ENCODE measurements around the gene CRYGD. TPM values are rescaled to one million over a fixed set of nuclear protein-coding genes. Genes with fewer than 3 reads are reported as not detected.
A peak's percentile ranks its signal among the peaks of the same experiment; 100 is the strongest.

The CRYGD gene
- total and polyA plus RNA-seq, 2 of the 4 experiments (the other 2 are of a cell fraction): not detected

DNA sequence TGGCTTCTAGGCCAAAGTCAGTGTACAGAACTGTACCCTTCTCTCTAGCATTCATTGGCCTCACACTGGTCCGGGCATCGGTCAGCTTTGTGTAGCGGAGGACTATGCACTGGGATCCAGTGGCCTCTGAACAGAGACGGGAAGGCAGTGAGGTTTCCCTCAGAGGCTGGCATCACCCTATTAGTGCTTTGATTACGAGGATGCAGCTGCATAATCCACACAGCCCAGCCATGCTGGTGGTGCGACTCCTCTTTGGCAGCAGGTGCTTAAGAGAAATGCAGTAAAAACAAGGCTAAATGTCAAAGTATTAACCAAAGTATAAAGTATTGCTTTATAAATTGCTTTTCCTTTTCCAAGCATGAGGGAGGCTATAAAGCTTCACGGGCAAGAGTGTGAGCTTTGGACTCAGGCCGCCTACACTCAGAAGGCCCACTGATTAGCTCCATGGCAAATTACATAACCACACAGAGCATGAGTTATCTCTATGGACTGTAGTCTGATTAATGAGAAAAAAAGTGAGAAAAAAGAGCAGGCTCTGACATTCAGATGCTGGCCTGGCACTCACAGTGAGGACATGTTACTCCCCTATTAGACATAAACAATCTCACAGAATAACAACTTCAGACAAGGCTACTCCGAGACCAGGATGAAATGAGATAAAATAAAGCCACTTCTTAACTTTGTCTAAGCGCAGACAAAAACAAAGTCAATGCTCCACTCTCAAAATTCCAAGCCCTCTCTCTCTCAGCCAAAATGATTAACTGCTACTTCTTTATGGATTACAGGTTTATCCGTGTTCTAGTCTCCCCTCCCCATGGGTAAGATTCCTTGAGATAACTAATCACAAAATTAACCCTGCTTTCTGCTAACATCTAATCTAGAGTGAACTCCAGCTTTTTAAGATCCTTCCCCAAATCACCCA is 11.7 kb upstream of the CRYGD start (continued):
- TF ChIP-seq MAFK (IDR thresholded peaks at IDR 0.05; ENCODE audit: low read depth, low read length): no peak

DNA sequence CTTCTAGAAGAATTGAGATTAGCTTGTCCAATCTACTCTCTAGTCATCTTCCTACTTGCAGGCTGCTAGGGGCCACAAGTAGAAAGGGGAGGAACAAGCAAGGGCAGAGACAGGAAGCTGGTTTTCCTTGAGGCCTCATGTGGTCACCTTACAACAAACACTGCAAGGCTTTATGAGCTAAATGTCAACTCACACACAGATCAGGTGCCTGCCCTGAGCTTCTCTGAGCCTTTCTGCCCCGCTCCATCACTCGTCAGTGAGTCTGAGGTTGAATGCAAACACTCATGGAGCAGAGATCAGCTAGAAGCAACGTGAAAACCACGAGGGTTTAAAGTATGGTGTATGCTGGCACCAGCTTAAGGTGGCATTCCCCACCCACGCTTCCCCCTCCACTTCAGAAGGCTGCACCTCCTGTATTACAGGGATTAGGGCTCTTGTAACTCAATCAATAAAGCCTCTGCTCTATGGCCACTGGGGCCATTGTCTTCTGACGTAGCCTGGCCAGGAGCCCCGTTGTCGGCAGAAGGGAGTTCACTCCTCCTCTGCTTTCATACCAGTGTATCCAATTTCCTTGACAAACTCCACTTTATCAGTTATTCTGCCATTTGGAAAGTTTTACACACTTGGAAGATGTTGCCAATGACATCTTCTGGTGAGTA is 10.7 kb upstream of the CRYGD start:
- peak overlapping the region; percentile 63 for H2AFZ ChIP-seq (replicated peaks; ENCODE audit: low read length, poor library complexity)
- no peaks in the 10 kb centered on the region for H4K20me1 ChIP-seq (ENCODE audit: insufficient read depth, low read length)
- ATAC-seq (ENCODE audit: low read depth): no peak
- no peak overlapping the region for H4K5ac ChIP-seq (ENCODE audit: low read depth, low read length)
- no peak overlapping the region for H3K4me2 ChIP-seq (ENCODE audit: low read depth, low read length)
- no peak overlapping the region for H2AK9ac ChIP-seq (replicated peaks; ENCODE audit: low read depth, low read length, poor library complexity)
- H3K18ac ChIP-seq (ENCODE audit: low read depth, low read length): no peak overlapping the region
- H2BK20ac ChIP-seq (ENCODE audit: low read depth, low read length): no peak overlapping the region
- no peaks in the 10 kb centered on the region for H3K79me1 ChIP-seq (ENCODE audit: low read depth in 1 of 2, low read length in 2 of 2)
- no peak overlapping the region for H3K4ac ChIP-seq (ENCODE audit: low read depth, low read length)
- no peak overlapping the region for H2BK15ac ChIP-seq (ENCODE audit: low read depth, low read length)
- no peaks in the 10 kb centered on the region for H3K27me3 ChIP-seq (ENCODE audit: control insufficient read depth, insufficient read depth, low read length)
- no peak overlapping the region for H3K56ac ChIP-seq (ENCODE audit: extremely low read depth, insufficient read depth, low read length)
- dilution Hi-C loops (cut with HindIII; ENCODE audit: low sequenced_read_pairs, unreplicated experiment): no loop called here
- no peak overlapping the region for H4K8ac ChIP-seq (ENCODE audit: low read depth in 2 of 2, low read length in 2 of 2)
- no peak for DNase-seq
- H2BK5ac ChIP-seq (ENCODE audit: low read depth, low read length, poor library complexity, severe bottlenecking): no peak overlapping the region
- intact Hi-C loops (cut with micrococcal nuclease): no loop called here
- no peaks in the 10 kb centered on the region for H3K36me3 ChIP-seq (ENCODE audit: control insufficient read depth, insufficient read depth, low read length)
- H3K23ac ChIP-seq (ENCODE audit: low read depth, low read length): no peak overlapping the region
- WGBS, 2 experiments (ENCODE audit: extremely low coverage in 2 of 2, insufficient read length in 1 of 2): no CpG with 5 or more reads among the region's 8 CpGs
- H3K27ac ChIP-seq (ENCODE audit: insufficient read depth, low read length): no peak overlapping the region
- H2AK5ac ChIP-seq (ENCODE audit: low read depth, low read length): no peak overlapping the region
- no TSS peak for BruUV-seq (replicated peaks)
- TF ChIP-seq SMC3 (IDR thresholded peaks at IDR 0.05; ENCODE audit: low read depth, low read length): no peak
- TF ChIP-seq RCOR1 (IDR thresholded peaks at IDR 0.05; ENCODE audit: insufficient replicate concordance, low read length): no peak
- TF ChIP-seq MAFK (IDR thresholded peaks at IDR 0.05; ENCODE audit: low read depth, low read length): no peak
- TF ChIP-seq RFX5 (IDR thresholded peaks at IDR 0.05; ENCODE audit: low read depth, low read length): no peak
- no peak for TF ChIP-seq RAD21 (IDR thresholded peaks at IDR 0.05; ENCODE audit: low read length)
- no peak for TF ChIP-seq MXI1 (IDR thresholded peaks at IDR 0.05; ENCODE audit: borderline replicate concordance, low read depth, low read length)
- TF ChIP-seq, protein P1, sequence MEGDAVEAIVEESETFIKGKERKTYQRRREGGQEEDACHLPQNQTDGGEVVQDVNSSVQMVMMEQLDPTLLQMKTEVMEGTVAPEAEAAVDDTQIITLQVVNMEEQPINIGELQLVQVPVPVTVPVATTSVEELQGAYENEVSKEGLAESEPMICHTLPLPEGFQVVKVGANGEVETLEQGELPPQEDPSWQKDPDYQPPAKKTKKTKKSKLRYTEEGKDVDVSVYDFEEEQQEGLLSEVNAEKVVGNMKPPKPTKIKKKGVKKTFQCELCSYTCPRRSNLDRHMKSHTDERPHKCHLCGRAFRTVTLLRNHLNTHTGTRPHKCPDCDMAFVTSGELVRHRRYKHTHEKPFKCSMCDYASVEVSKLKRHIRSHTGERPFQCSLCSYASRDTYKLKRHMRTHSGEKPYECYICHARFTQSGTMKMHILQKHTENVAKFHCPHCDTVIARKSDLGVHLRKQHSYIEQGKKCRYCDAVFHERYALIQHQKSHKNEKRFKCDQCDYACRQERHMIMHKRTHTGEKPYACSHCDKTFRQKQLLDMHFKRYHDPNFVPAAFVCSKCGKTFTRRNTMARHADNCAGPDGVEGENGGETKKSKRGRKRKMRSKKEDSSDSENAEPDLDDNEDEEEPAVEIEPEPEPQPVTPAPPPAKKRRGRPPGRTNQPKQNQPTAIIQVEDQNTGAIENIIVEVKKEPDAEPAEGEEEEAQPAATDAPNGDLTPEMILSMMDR (conservative IDR thresholded peaks at IDR 0.05; ENCODE audit: low read depth, low read length): no peak
- TF ChIP-seq, protein P2, sequence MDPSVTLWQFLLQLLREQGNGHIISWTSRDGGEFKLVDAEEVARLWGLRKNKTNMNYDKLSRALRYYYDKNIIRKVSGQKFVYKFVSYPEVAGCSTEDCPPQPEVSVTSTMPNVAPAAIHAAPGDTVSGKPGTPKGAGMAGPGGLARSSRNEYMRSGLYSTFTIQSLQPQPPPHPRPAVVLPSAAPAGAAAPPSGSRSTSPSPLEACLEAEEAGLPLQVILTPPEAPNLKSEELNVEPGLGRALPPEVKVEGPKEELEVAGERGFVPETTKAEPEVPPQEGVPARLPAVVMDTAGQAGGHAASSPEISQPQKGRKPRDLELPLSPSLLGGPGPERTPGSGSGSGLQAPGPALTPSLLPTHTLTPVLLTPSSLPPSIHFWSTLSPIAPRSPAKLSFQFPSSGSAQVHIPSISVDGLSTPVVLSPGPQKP (IDR thresholded peaks at IDR 0.05; ENCODE audit: borderline replicate concordance, low read depth, low read length): no peak
- in situ Hi-C loops (cut with MboI; ENCODE audit: low sequenced_read_pairs): no loop called here
- H4K91ac ChIP-seq (ENCODE audit: insufficient read depth, low read depth, low read length): no peak overlapping the region
- H3K9ac ChIP-seq (ENCODE audit: low read depth, low read length): no peak overlapping the region
- no peak overlapping the region for H3K14ac ChIP-seq (replicated peaks; ENCODE audit: low read depth, low read length)
- ChIA-PET POLR2A (ENCODE audit: unreplicated experiment) (no interaction called here), CTCF (no interaction called here)
- no peaks in the 10 kb centered on the region for H3K9me1 ChIP-seq (ENCODE audit: insufficient read depth, low read length)
- H3K4me3 ChIP-seq (ENCODE audit: insufficient read depth, low read depth, low read length): no peak overlapping the region
- no peak overlapping the region for H2BK120ac ChIP-seq (ENCODE audit: low read depth, low read length)
- H3K4me1 ChIP-seq (ENCODE audit: control insufficient read depth, insufficient read depth, low read length): no peaks in the 10 kb centered on the region
- H3K9me3 ChIP-seq (ENCODE audit: control insufficient read depth, insufficient read depth, low read length): no peaks in the 10 kb centered on the region

All from IMR-90 (cell line).